Endothelial cell of umbilical vein (primary cell): ENCODE data around the gene TBC1D8.

Experiments
- CTCF ChIP-seq, 2 donors: IDR thresholded peaks; 1 replicate in 1 of 2; 2 replicates in 1 of 2; pipeline ENCODE4 v1.5.1; 2011; ENCODE audit warnings: low read length in 2 of 2, mild to moderate bottlenecking in 2 of 2, moderate library complexity in 2 of 2, control low read depth in 1 of 2, inconsistent platforms in 1 of 2, low read depth in 1 of 2; ENCODE audit not compliant: insufficient read depth in 1 of 2; ENCODE audit errors: extremely low read depth in 1 of 2
- EZH2 ChIP-seq: IDR thresholded peaks from 2 replicates; pipeline ENCODE4 v1.6.1; 2012; ENCODE audit warnings: borderline replicate concordance, low read depth, mild to moderate bottlenecking, moderate library complexity, low read length, inconsistent platforms; ENCODE audit not compliant: severe bottlenecking
- JUN ChIP-seq: IDR thresholded peaks from 2 replicates; pipeline ENCODE4 v1.6.1; 2011; ENCODE audit warnings: borderline replicate concordance, low read depth; ENCODE audit not compliant: insufficient read length, insufficient read depth
- MAX ChIP-seq: IDR thresholded peaks from 2 replicates; pipeline ENCODE4 v1.6.1; 2011; ENCODE audit not compliant: insufficient read depth, insufficient read length
- MYC ChIP-seq: IDR thresholded peaks from one replicate; pipeline ENCODE4 v1.6.1; 2011; ENCODE audit warnings: mild to moderate bottlenecking, low read depth, low read length
- POLR2A ChIP-seq: IDR thresholded peaks from 2 replicates; pipeline ENCODE4 v1.6.1; 2012; ENCODE audit warnings: low read depth, mild to moderate bottlenecking, control low read depth, low read length
- POLR2AphosphoS5 ChIP-seq: IDR thresholded peaks from 2 replicates; pipeline ENCODE4 v1.6.1; 2012; ENCODE audit warnings: low read depth, mild to moderate bottlenecking, control low read depth, low read length, moderate library complexity; ENCODE audit not compliant: insufficient read depth

- no peak for TF ChIP-seq CTCF (IDR thresholded peaks at IDR 0.05; ENCODE audit: extremely low read depth in 1 of 2, insufficient read depth in 1 of 2, low read depth in 1 of 2, low read length in 2 of 2)
- no peak for TF ChIP-seq POLR2A
- no peak for TF ChIP-seq MAX
- TF ChIP-seq EZH2: no peak
- TF ChIP-seq POLR2AphosphoS5: no peak
- no peak for TF ChIP-seq MYC
- no peak for TF ChIP-seq JUN
Measured at GRCh38 chr2:100999995-101000394, 151.2 kb downstream of the TBC1D8 start.
